H9 (cell line): Measurements from ENCODE around the gene PTPRN2. TPM values are rescaled to one million over a fixed set of nuclear protein-coding genes. Genes with fewer than 3 reads are reported as not detected.
"Not testable (repeated sequence)": the region's sequence is repeated elsewhere in the genome, so short reads cannot be mapped to it uniquely, and the experiment has no call there.

Experiments
- DNase-seq: peaks from one replicate; pipeline ENCODE4 v3.0.0-alpha.2; 2017
- H2AFZ ChIP-seq: one replicate; pipeline ENCODE4 v1.6.1; 2013; ENCODE audit warnings: mild to moderate bottlenecking, low read length, control low read depth, moderate library complexity
- H2AK5ac ChIP-seq: 2 replicates; pipeline ENCODE4 v1.6.1; 2013; ENCODE audit warnings: low read length, control low read depth, mixed read lengths; ENCODE audit not compliant: insufficient read length
- H2BK120ac ChIP-seq: one replicate; pipeline ENCODE4 v1.6.1; 2013; ENCODE audit warnings: low read depth, mild to moderate bottlenecking, low read length, control low read depth, inconsistent platforms; ENCODE audit not compliant: poor library complexity, severe bottlenecking
- H2BK12ac ChIP-seq: 2 replicates; pipeline ENCODE4 v1.6.1; 2013; ENCODE audit warnings: low read length, control low read depth, mixed read lengths, low read depth; ENCODE audit not compliant: insufficient read length
- H2BK15ac ChIP-seq: 2 replicates; pipeline ENCODE4 v1.6.1; 2013; ENCODE audit warnings: low read depth, low read length, control low read depth
- H2BK20ac ChIP-seq: one replicate; pipeline ENCODE4 v1.6.1; 2013; ENCODE audit warnings: low read depth, mild to moderate bottlenecking, low read length, control low read depth, inconsistent platforms; ENCODE audit not compliant: poor library complexity, severe bottlenecking
- H2BK5ac ChIP-seq: 2 replicates; pipeline ENCODE4 v1.6.1; 2013; ENCODE audit warnings: low read length, control low read depth, mixed read lengths; ENCODE audit not compliant: insufficient read length
- H3K14ac ChIP-seq: 2 replicates; pipeline ENCODE4 v1.6.1; 2013; ENCODE audit warnings: low read length, control low read depth; ENCODE audit not compliant: insufficient read depth
- H3K18ac ChIP-seq: 2 replicates; pipeline ENCODE4 v1.6.1; 2013; ENCODE audit warnings: low read depth, mild to moderate bottlenecking, mixed read lengths, low read length, control low read depth; ENCODE audit not compliant: insufficient read length
- H3K23ac ChIP-seq: 2 replicates; pipeline ENCODE4 v1.6.1; 2013; ENCODE audit warnings: low read length, control low read depth, mixed read lengths, low read depth; ENCODE audit not compliant: insufficient read length
- H3K23me2 ChIP-seq: 2 replicates; pipeline ENCODE4 v1.6.1; 2013; ENCODE audit warnings: low read depth, mild to moderate bottlenecking, mixed read lengths, low read length, control low read depth; ENCODE audit not compliant: insufficient read length, poor library complexity, severe bottlenecking
- H3K27ac ChIP-seq: 2 replicates; pipeline ENCODE4 v1.5.1; 2013; ENCODE audit warnings: low read length, control low read depth, mixed read lengths, low read depth; ENCODE audit not compliant: insufficient read length
- H3K27me3 ChIP-seq: 2 replicates; pipeline ENCODE4 v1.6.1; 2013; ENCODE audit warnings: low read length, control low read depth, inconsistent platforms; ENCODE audit not compliant: insufficient read depth
- H3K4ac ChIP-seq: 2 replicates; pipeline ENCODE4 v1.6.1; 2013; ENCODE audit warnings: low read depth, mild to moderate bottlenecking, control low read depth, inconsistent platforms, low read length, moderate library complexity
- H3K4me1 ChIP-seq: 2 replicates; pipeline ENCODE4 v1.6.1; 2013; ENCODE audit warnings: low read length, control low read depth, inconsistent platforms; ENCODE audit not compliant: insufficient read depth
- H3K4me2 ChIP-seq: 2 replicates; pipeline ENCODE4 v1.6.1; 2013; ENCODE audit warnings: low read length, control low read depth, mixed read lengths; ENCODE audit not compliant: insufficient read length, insufficient read depth
- H3K56ac ChIP-seq: 2 replicates; pipeline ENCODE4 v1.6.1; 2013; ENCODE audit warnings: low read depth, mild to moderate bottlenecking, mixed read lengths, low read length, control low read depth; ENCODE audit not compliant: insufficient read length
- H3K79me1 ChIP-seq: 2 replicates; pipeline ENCODE4 v1.6.1; 2013; ENCODE audit warnings: low read depth, mild to moderate bottlenecking, moderate library complexity, low read length, control low read depth, inconsistent platforms; ENCODE audit not compliant: insufficient read depth, poor library complexity, severe bottlenecking
- H3K79me2 ChIP-seq: 2 replicates; pipeline ENCODE4 v1.6.1; 2013; ENCODE audit warnings: low read length, control low read depth, inconsistent platforms; ENCODE audit not compliant: insufficient read depth
- H3K9ac ChIP-seq: 2 replicates; pipeline ENCODE4 v1.6.1; 2013; ENCODE audit warnings: low read length, control low read depth, mixed read lengths; ENCODE audit not compliant: insufficient read length; ENCODE audit errors: extremely low read depth
- H3K9me3 ChIP-seq: one replicate; pipeline ENCODE4 v1.6.1; 2013; ENCODE audit warnings: low read depth, low read length, inconsistent platforms; ENCODE audit not compliant: control insufficient read depth
- H3T11ph ChIP-seq: one replicate; pipeline ENCODE4 v1.6.1; 2013; ENCODE audit warnings: mild to moderate bottlenecking, low read length, control low read depth, inconsistent platforms
- H4K20me1 ChIP-seq: one replicate; pipeline ENCODE4 v1.6.1; 2013; ENCODE audit not compliant: control insufficient read depth, insufficient read length, insufficient read depth
- H4K5ac ChIP-seq: 2 replicates; pipeline ENCODE4 v1.6.1; 2013; ENCODE audit warnings: low read depth, mild to moderate bottlenecking, mixed read lengths, low read length, control low read depth; ENCODE audit not compliant: insufficient read length
- H4K8ac ChIP-seq: replicated peaks from 2 replicates; pipeline ENCODE4 v1.6.1; 2013; ENCODE audit warnings: low read length, control low read depth, mixed read lengths, low read depth; ENCODE audit not compliant: insufficient read length
- H4K91ac ChIP-seq: 2 replicates; pipeline ENCODE4 v1.6.1; 2013; ENCODE audit warnings: low read depth, mild to moderate bottlenecking, moderate library complexity, mixed read lengths, low read length, control low read depth; ENCODE audit not compliant: insufficient read length
- H3K27ac Mint-ChIP-seq, 3 experiments: 2 replicates in 2 of 3; 3 replicates in 1 of 3; pipeline ENCODE4 v1.8.0; 2020 to 2021; ENCODE audit warnings: mixed read lengths in 3 of 3, mild to moderate bottlenecking in 1 of 3, moderate library complexity in 1 of 3
- H3K27me3 Mint-ChIP-seq: 2 replicates; pipeline ENCODE4 v1.8.0; 2021; ENCODE audit warnings: low read depth, mild to moderate bottlenecking, moderate library complexity, mixed read lengths
- H3K36me3 Mint-ChIP-seq, 3 experiments: 2 replicates in 2 of 3; 3 replicates in 1 of 3; pipeline ENCODE4 v1.8.0; 2020 to 2021; ENCODE audit warnings: low read depth in 3 of 3, mixed read lengths in 3 of 3; ENCODE audit not compliant: insufficient read depth in 1 of 3
- H3K4me1 Mint-ChIP-seq, 2 experiments: 2 replicates each; pipeline ENCODE4 v1.8.0; 2020; ENCODE audit warnings: mixed read lengths in 2 of 2
- H3K4me3 Mint-ChIP-seq, 2 experiments: 2 replicates in 1 of 2; 3 replicates in 1 of 2; pipeline ENCODE4 v1.8.0; 2020 to 2021; ENCODE audit warnings: mild to moderate bottlenecking in 2 of 2, mixed read lengths in 2 of 2, moderate library complexity in 1 of 2
- H3K9me3 Mint-ChIP-seq, 2 experiments: 2 replicates in 1 of 2; 3 replicates in 1 of 2; pipeline ENCODE4 v1.8.0; 2020; ENCODE audit warnings: mild to moderate bottlenecking in 2 of 2, mixed read lengths in 2 of 2, moderate library complexity in 1 of 2
- WGBS: extraction: QIAGEN DNeasy Blood & Tissue Kit; methylation state at CpG from one replicate; pipeline ENCODE4 v1.1.7; 2013; ENCODE audit warnings: missing lambda C conversion rate, low lambda C conversion rate, mixed read lengths; ENCODE audit not compliant: insufficient read length; ENCODE audit errors: extremely low coverage; 5-methylcytosine and 5-hydroxymethylcytosine counted together
- total RNA-seq: library from RNA; stranded (reverse); gene quantifications from 2 replicates; pipeline ENCODE4 v1.2.1, GENCODE V29; 2021

The PTPRN2 gene
- total RNA-seq, 1 experiment from 2014 or later, result 5.2 TPM

DNA sequence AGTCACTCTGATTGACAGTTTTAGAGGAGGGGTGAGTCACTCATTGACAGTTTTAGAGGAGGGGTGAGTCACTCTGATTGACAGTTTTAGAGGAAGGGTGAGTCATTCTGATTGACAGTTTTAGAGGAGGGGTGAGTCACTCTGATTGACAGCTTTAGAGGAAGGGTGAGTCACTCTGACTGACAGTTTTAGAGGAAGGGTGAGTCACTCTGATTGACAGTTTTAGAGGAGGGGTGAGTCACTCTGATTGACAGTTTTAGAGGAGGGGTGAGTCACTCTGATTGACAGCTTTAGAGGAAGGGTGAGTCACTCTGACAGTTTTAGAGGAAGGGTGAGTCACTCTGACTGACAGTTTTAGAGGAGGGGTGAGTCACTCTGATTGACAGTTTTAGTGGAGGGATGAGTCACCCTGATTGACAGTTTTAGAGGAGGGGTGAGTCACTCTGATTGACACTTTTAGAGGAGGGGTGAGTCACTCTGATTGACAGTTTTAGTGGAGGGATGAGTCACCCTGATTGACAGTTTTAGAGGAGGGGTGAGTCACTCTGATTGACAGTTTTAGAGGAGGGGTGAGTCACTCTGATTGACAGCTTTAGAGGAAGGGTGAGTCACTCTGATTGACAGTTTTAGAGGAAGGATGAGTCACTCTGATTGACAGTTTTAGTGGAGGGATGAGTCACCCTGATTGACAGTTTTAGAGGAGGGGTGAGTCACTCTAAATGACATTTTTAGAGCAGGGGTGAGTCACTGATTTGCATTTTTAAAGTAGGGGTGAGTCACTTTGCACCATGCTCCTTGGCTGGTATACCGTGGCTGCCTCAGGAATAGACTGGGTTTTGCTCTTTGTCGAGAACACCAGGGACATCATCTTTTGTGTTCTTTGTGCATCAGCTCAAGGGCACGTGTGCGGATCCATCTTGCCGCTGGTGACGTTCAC is 654.1 kb downstream of the PTPRN2 start:
- H4K8ac ChIP-seq, H3T11ph ChIP-seq, H3K56ac ChIP-seq, H2BK5ac ChIP-seq, H3K79me2 ChIP-seq, H3K27ac Mint-ChIP-seq, H2BK15ac ChIP-seq, H3K18ac ChIP-seq, H3K4ac ChIP-seq, H3K27me3 ChIP-seq, H2BK12ac ChIP-seq, H3K23ac ChIP-seq, H2BK20ac ChIP-seq, DNase-seq, H4K91ac ChIP-seq, H4K5ac ChIP-seq, H3K4me3 Mint-ChIP-seq, H3K4me2 ChIP-seq, H3K27ac ChIP-seq, H3K79me1 ChIP-seq, H3K23me2 ChIP-seq, H2AK5ac ChIP-seq, H3K4me1 ChIP-seq, H3K9ac ChIP-seq, H2BK120ac ChIP-seq, H2AFZ ChIP-seq, H3K9me3 ChIP-seq, H4K20me1 ChIP-seq, H3K14ac ChIP-seq: not testable (repeated sequence)
- Mint-ChIP-seq H3K36me3 (peaks cover 16 to 31% (median 24%) of the 10 kb centered on the region in 3 experiments), H3K4me1 (peaks cover 11 to 16% of the 10 kb centered on the region in 2 experiments), H3K27me3 (peaks cover 27% of the 10 kb centered on the region), H3K9me3 (peaks cover 28 to 31% of the 10 kb centered on the region in 2 experiments)
- no CpG with 5 or more reads among the region's 6 CpGs for WGBS
